Measurements from ENCODE around the gene FAT2.

Gene FAT2

GRCh38 chr5:151549713-151550112 is 41.4 kb downstream of the FAT2 start:
- no peak for DNase-seq (ENCODE audit: extremely low read depth, low read depth)
- no peak overlapping the region for H3K4me3 ChIP-seq (replicated peaks; ENCODE audit: low read depth, low read length)
- no peak for TF ChIP-seq CTCF (IDR thresholded peaks at IDR 0.05; ENCODE audit: low read depth, low read length, missing control alignments)

GRCh38 chr5:151547364-151547763 is 43.8 kb downstream of the FAT2 start:
- no peak overlapping the region for H3K4me3 ChIP-seq (replicated peaks; ENCODE audit: low read depth, low read length)
- DNase-seq (ENCODE audit: extremely low read depth, low read depth) = no peak
- TF ChIP-seq CTCF (IDR thresholded peaks at IDR 0.05; ENCODE audit: low read depth, low read length, missing control alignments) = no peak

- no peak overlapping the region for H3K4me3 ChIP-seq (replicated peaks; ENCODE audit: low read depth, low read length)
These were observed 49.6 kb downstream of the FAT2 start for GRCh38 chr5:151541571-151541970.

More at GRCh38 chr5:151541571-151541970, 49.6 kb downstream of the FAT2 start:
- TF ChIP-seq CTCF (IDR thresholded peaks at IDR 0.05; ENCODE audit: low read depth, low read length, missing control alignments) = no peak
- no peak for DNase-seq (ENCODE audit: extremely low read depth, low read depth)

Data from HFF-Myc (cell line).